AG09309 (cell line): ENCODE data around the gene PPFIBP1.

Source experiments
- DNase-seq: peaks from one replicate; pipeline ENCODE4 v3.0.0-alpha.2; 2010; ENCODE audit warnings: low read depth
- H3K4me3 ChIP-seq: 2 replicates; pipeline ENCODE4 v1.5.1; 2011; ENCODE audit warnings: mild to moderate bottlenecking, low read depth, low read length, moderate library complexity; ENCODE audit not compliant: control insufficient read depth
- TF ChIP-seq, protein P1 (sequence below): IDR thresholded peaks from 2 replicates; pipeline ENCODE4 v1.5.1; 2011; ENCODE audit warnings: mild to moderate bottlenecking, low read depth, low read length, inconsistent platforms; ENCODE audit not compliant: insufficient read depth, control insufficient read depth; ENCODE audit errors: missing control alignments

The PPFIBP1 gene

DNA sequence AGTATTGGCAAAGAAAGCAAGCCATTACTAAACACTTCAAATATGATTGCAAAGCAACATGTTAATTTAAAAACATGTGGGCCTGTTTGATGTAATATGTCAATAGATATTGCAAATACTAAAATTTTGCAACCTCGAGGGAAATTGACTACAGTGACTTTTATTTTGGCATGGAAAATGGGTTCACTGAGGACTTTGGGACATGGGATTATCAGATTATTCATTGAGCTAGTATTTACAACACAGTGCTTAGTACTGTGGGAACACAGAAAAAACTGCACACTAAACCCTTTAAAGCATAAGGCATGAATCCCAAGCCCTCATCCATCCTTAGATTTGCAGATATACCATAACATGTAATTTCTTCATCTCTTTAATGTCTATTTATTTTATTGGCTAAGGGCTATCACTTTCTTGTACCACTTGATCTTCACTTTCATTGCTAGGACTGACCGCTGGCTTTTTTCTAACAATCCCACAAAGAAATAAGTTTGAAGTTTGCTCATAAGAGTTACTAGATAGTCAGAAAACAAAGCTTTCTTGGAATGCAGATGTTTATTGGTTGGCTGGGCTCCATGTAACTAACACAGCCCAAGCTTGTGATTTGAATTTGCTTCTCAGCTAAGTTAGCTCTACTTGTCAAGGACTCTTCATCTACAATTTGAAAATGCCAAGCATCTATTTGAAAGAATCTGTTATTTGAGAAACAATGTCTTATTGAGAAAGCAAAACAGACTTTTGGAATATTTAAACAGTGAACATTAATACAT lies 48.7 kb downstream of the PPFIBP1 start:
- TF ChIP-seq, protein P1, sequence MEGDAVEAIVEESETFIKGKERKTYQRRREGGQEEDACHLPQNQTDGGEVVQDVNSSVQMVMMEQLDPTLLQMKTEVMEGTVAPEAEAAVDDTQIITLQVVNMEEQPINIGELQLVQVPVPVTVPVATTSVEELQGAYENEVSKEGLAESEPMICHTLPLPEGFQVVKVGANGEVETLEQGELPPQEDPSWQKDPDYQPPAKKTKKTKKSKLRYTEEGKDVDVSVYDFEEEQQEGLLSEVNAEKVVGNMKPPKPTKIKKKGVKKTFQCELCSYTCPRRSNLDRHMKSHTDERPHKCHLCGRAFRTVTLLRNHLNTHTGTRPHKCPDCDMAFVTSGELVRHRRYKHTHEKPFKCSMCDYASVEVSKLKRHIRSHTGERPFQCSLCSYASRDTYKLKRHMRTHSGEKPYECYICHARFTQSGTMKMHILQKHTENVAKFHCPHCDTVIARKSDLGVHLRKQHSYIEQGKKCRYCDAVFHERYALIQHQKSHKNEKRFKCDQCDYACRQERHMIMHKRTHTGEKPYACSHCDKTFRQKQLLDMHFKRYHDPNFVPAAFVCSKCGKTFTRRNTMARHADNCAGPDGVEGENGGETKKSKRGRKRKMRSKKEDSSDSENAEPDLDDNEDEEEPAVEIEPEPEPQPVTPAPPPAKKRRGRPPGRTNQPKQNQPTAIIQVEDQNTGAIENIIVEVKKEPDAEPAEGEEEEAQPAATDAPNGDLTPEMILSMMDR, result no peak
- DNase-seq, result no peak
- no peak overlapping the region for H3K4me3 ChIP-seq

- H3K4me3 ChIP-seq, result no peak overlapping the region
- TF ChIP-seq, protein P1, result no peak
- DNase-seq, result peak; percentile 82
Measured at GRCh38 chr12:27573972-27574371, 50.0 kb downstream of the PPFIBP1 start.

- H3K4me3 ChIP-seq, result no peak overlapping the region
- TF ChIP-seq, protein P1, result no peak
- no peak for DNase-seq
Measured at GRCh38 chr12:27575090-27575761, 51.2 kb downstream of the PPFIBP1 start.

- TF ChIP-seq, protein P1, result no peak
- no peak overlapping the region for H3K4me3 ChIP-seq
- no peak for DNase-seq
Measured at GRCh38 chr12:27575762-27576118, 51.7 kb downstream of the PPFIBP1 start.

GRCh38 chr12:27576667-27577347 lies 52.8 kb downstream of the PPFIBP1 start:
- TF ChIP-seq, protein P1, result no peak
- DNase-seq, result no peak
- H3K4me3 ChIP-seq, result no peak overlapping the region

DNA sequence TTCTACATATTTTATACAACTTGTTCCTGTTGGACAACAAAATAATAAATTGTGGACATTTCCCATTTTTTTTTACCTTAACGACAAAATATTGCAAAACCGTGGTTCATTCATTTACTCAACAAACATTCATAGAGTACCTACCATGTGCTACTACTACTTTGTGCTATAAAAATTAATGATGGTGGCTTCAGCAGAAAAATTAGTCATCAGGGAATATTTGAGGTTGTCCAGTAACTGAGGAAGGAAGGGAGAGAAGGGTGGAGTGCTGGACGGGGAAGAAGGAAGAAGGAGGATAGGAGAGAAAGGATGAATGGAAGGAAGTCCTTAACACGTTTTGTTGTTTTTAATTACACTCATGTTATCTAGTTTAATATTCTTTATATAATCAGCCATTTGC lies 53.7 kb downstream of the PPFIBP1 start:
- no peak for DNase-seq
- TF ChIP-seq, protein P1, result no peak
- H3K4me3 ChIP-seq, result no peak overlapping the region
